Heart right ventricle (tissue), 16 donors: ENCODE measurements around the gene NR1H3. TPM values are rescaled to one million over a fixed set of nuclear protein-coding genes. Genes with fewer than 3 reads are reported as not detected.

Experiments
- ATAC-seq, 8 donors: fragments of 200-7000 bp; cut with Tn5 transposase; one replicate each; pipeline ENCODE4 v1.9.1; 2020; ENCODE audit warnings: mild to moderate bottlenecking in 8 of 8, moderate library complexity in 8 of 8, moderate number of reproducible peaks in 1 of 8
- DNase-seq, 2 donors: peaks; one replicate each; pipeline ENCODE4 v3.0.0-alpha.2; 2020
- H3K27ac ChIP-seq, 10 donors: fragments of 200-600 bp; sonication (generic) in 2 of 10; one replicate each; pipeline versions ENCODE4 v1.5.0 to v1.8.0; 2020 to 2022; ENCODE audit warnings: mild to moderate bottlenecking in 3 of 10
- H3K27me3 ChIP-seq, 7 donors: fragments of 200-600 bp; one replicate each; pipeline ENCODE4 v1.8.0; 2021 to 2022; ENCODE audit warnings: mild to moderate bottlenecking in 2 of 7
- H3K36me3 ChIP-seq, 9 donors: fragments of 200-600 bp; sonication (generic) in 1 of 9; one replicate each; pipeline versions ENCODE4 v1.5.0 to v1.8.0; 2020 to 2022; ENCODE audit warnings: mild to moderate bottlenecking in 2 of 9
- H3K4me1 ChIP-seq, 9 donors: fragments of 200-600 bp; sonication (generic) in 1 of 9; one replicate each; pipeline versions ENCODE4 v1.5.0 to v1.8.0; 2020 to 2022; ENCODE audit warnings: mild to moderate bottlenecking in 4 of 9
- H3K4me3 ChIP-seq, 10 donors: fragments of 200-600 bp; sonication (generic) in 2 of 10; one replicate each; pipeline versions ENCODE4 v1.5.0 to v1.8.0; 2020 to 2022; ENCODE audit warnings: mild to moderate bottlenecking in 7 of 10, moderate library complexity in 2 of 10
- H3K9me3 ChIP-seq, 11 donors: fragments of 200-600 bp in 10 of 11; sonication (generic) in 2 of 11; one replicate each; pipeline versions ENCODE4 v1.5.0 to v1.8.0; 2013 to 2022; ENCODE audit warnings: mild to moderate bottlenecking in 2 of 11, control low read depth in 1 of 11, moderate library complexity in 1 of 11
- WGBS, 2 donors: extraction: QIAGEN DNeasy Blood & Tissue Kit; methylation state at CpG; one replicate each; pipeline ENCODE4 v1.1.7; 2013; ENCODE audit warnings: inconsistent platforms in 1 of 2; 5-methylcytosine and 5-hydroxymethylcytosine counted together
- intact Hi-C, 10 donors: fragments of 100-400 bp; cut with DNase I; formaldehyde crosslinking; loops; one replicate each; pipeline versions ENCODE4 v1.11.1 to v1.14.2; 2022
- polyA plus RNA-seq, 2 donors: library from polyadenylated mRNA; stranded (reverse); fragments of 200-250 nt; gene quantifications; one replicate each; pipeline ENCODE4 v1.2.3, GENCODE V29; 2013
- total RNA-seq, 10 donors: library from RNA; stranded (reverse); fragmentation: NEBNext Ultra II Directional in 3 of 10; extraction: Animal tissue kit (Norgen Biotek cat#: 25700) in 3 of 10; gene quantifications; one replicate each; pipeline versions ENCODE4 v1.2.1 to v1.2.4, GENCODE V29; 2021 to 2023
- TF ChIP-seq, protein P1 (sequence below), 9 donors: fragments of 200-600 bp; sonication (generic) in 2 of 9; IDR thresholded peaks; one replicate each; pipeline versions ENCODE4 v1.5.0 to v1.8.0; 2021 to 2022; ENCODE audit warnings: antibody characterized with exemption in 9 of 9, mild to moderate bottlenecking in 5 of 9, moderate library complexity in 1 of 9
- donor health status: Arrhythmogenic right ventricular cardiomyopathy.
- donor health status: ischemic (EF 13 %, LVEDD 7.1; RV severe dilation, severe dysfunction).
- donor health status: healthy with polysubstance abuse.
- donor health status: DM: no; HTN: yes; CAD: no.
- donor health status: DM: no; HTN: no; CAD: no.
- donor health status: ischemic (EF 25% LVEDD 6.9; RV normal size, moderate dysfunction).
- donor health status: ischemic (EF 25% LVEDD 5.7; RV mildly dilated, moderate dysfunction).
- donor health status: healthy.
- donor health status: DM: yes; HTN: yes; CAD: no.
- donor health status: Ischemic cardiomyopathy.
- donor health status: ischemic (EF 35%, LVEDD 5.7; RV mildly dilated, moderate dysfunction).
- donor health status: nonischemic (EF 11% LVEDD 7.7; RV severe dilation, severe dysfunction).
- donor health status: DM: yes; HTN: yes; CAD: no.
- donor health status: PGD.
- donor health status: ischemic (EF 29% LVEDD 5.4; RV normal size, mild dysfunction).
- donor health status: nonischemic (EF 23%, LVEDD 6.1; RV moderate dilation, normal function).

The NR1H3 gene
- total and polyA plus RNA-seq, 12 donors, result 6.6 to 49.2 (median 10.0) TPM

DNA sequence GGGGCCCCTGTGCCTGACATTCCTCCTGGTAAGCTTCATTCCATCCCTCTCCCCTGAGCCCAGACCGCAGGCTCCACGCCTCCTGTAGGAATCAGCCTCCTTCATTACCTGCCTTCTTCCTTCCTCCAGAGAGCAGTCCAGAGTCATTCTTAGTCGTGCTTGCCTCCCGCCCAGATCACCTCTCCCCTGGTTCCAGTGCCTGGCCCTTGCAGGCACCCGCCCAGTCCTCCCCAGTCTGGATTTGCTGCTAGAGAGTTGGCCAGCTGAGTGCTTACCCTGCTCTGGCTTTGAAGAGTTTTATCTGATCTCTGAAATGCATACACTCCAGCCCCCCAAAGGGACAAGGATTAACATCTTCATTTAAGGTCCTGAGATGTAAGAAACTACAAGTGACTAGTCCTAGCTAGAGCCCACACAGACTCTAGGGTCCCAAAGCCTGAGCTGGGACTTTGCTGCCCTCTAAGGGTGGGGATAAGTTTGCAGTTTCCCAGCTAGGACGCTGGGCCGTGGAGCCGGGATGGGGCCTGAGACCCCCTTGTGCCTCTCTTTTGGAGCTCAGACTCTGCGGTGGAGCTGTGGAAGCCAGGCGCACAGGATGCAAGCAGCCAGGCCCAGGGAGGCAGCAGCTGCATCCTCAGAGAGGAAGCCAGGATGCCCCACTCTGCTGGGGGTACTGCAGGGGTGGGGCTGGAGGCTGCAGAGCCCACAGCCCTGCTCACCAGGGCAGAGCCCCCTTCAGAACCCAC lies 1.6 kb downstream of the NR1H3 start:
- peak overlapping the region in 6 of 10 donors; percentile 11 to 53 (median 49) for H3K4me3 ChIP-seq
- intact Hi-C loops, result loop anchor here in 7 of 10 donors (2.0 to 5.0 kb wide), 5 partner anchors 42 to 98 kb away; partner anchors contain the start of gene ARFGAP2 (in 6 of the 7)
- TF ChIP-seq, protein P1, sequence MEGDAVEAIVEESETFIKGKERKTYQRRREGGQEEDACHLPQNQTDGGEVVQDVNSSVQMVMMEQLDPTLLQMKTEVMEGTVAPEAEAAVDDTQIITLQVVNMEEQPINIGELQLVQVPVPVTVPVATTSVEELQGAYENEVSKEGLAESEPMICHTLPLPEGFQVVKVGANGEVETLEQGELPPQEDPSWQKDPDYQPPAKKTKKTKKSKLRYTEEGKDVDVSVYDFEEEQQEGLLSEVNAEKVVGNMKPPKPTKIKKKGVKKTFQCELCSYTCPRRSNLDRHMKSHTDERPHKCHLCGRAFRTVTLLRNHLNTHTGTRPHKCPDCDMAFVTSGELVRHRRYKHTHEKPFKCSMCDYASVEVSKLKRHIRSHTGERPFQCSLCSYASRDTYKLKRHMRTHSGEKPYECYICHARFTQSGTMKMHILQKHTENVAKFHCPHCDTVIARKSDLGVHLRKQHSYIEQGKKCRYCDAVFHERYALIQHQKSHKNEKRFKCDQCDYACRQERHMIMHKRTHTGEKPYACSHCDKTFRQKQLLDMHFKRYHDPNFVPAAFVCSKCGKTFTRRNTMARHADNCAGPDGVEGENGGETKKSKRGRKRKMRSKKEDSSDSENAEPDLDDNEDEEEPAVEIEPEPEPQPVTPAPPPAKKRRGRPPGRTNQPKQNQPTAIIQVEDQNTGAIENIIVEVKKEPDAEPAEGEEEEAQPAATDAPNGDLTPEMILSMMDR (IDR thresholded peaks at IDR 0.05), result peak; percentile 62 to 78 (median 73)
- no peaks in the 10 kb centered on the region for H3K9me3 ChIP-seq
- peak overlapping the region in 7 of 10 donors; percentile 19 to 88 (median 83) for H3K27ac ChIP-seq
- peaks cover 0 to 30% (median 0%) of the 10 kb centered on the region in 9 donors for H3K36me3 ChIP-seq
- H3K4me1 ChIP-seq, result peaks cover 24 to 63% (median 55%) of the 10 kb centered on the region in 9 donors
- DNase-seq, result peak in 1 of 2 donors; percentile 45
- no peaks in the 10 kb centered on the region for H3K27me3 ChIP-seq
- WGBS, 2 donors, result 33 to 40% methylated on average over 10 of the region's 10 CpGs
- peak in 6 of 8 donors; percentile 24 to 51 (median 40) for ATAC-seq

GRCh38 chr11:47260366-47260765 lies 2.6 kb downstream of the NR1H3 start:
- H3K9me3 ChIP-seq, result no peaks in the 10 kb centered on the region
- peaks cover 0 to 34% (median 0%) of the 10 kb centered on the region in 9 donors for H3K36me3 ChIP-seq
- H3K4me1 ChIP-seq, result peaks cover 17 to 58% (median 49%) of the 10 kb centered on the region in 9 donors
- peak overlapping the region in 1 of 10 donors; percentile 88 for H3K27ac ChIP-seq
- WGBS, 2 donors, result 91 to 93% methylated on average over 19 of the region's 19 CpGs
- no peak for DNase-seq
- intact Hi-C loops, result loop anchor here in 4 of 10 donors (5.0 to 10.0 kb wide), 4 partner anchors 38 to 97 kb away; partner anchors contain the start of gene ARFGAP2 (in 2 of the 4)
- no peaks in the 10 kb centered on the region for H3K27me3 ChIP-seq
- TF ChIP-seq, protein P1 (IDR thresholded peaks at IDR 0.05), result no peak
- no peak for ATAC-seq
- H3K4me3 ChIP-seq, result no peak overlapping the region

DNA sequence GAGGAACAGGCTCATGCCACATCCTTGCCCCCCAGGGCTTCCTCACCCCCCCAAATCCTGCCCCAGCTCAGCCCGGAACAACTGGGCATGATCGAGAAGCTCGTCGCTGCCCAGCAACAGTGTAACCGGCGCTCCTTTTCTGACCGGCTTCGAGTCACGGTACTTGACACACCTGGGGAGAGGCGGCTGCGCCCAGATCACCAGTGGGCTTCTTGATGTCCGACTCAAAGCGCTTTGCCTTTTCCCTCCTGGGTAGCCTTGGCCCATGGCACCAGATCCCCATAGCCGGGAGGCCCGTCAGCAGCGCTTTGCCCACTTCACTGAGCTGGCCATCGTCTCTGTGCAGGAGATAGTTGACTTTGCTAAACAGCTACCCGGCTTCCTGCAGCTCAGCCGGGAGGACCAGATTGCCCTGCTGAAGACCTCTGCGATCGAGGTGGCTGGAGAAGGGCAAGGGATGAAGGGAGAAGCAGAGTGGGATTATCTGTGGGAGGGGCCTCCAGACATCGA lies 3.5 kb downstream of the NR1H3 start:
- TF ChIP-seq, protein P1 (IDR thresholded peaks at IDR 0.05), result no peak
- intact Hi-C loops, result loop anchor here in 4 of 10 donors (5.0 to 10.0 kb wide), 4 partner anchors 39 to 96 kb away; partner anchors contain the start of gene ARFGAP2 (in 2 of the 4)
- Histone ChIP-seq H3K9me3 (no peaks in the 10 kb centered on the region), H3K4me3 (no peak overlapping the region), H3K36me3 (peaks cover 0 to 38% (median 3%) of the 10 kb centered on the region in 9 donors), H3K4me1 (peaks cover 12 to 51% (median 42%) of the 10 kb centered on the region in 9 donors), H3K27me3 (no peaks in the 10 kb centered on the region), H3K27ac (no peak overlapping the region)
- ATAC-seq (no peak), DNase-seq (no peak)
- WGBS, 2 donors, result 88 to 89% methylated on average over 22 of the region's 22 CpGs

- Histone ChIP-seq H3K36me3 (peaks cover 0 to 43% (median 6%) of the 10 kb centered on the region in 9 donors), H3K27me3 (no peaks in the 10 kb centered on the region), H3K27ac (no peak overlapping the region), H3K4me1 (peaks cover 13 to 40% (median 26%) of the 10 kb centered on the region in 9 donors), H3K4me3 (no peak overlapping the region), H3K9me3 (no peaks in the 10 kb centered on the region)
- intact Hi-C loops, result loop anchor here in 4 of 10 donors (5.0 to 10.0 kb wide), 4 partner anchors 42 to 93 kb away; partner anchors contain the start of gene ARFGAP2 (in 2 of the 4)
- no peak for ATAC-seq
- DNase-seq, result no peak
- TF ChIP-seq, protein P1 (IDR thresholded peaks at IDR 0.05), result no peak
- WGBS, 2 donors, result 91 to 98% methylated on average over 6 of the region's 6 CpGs
These were observed 6.3 kb downstream of the NR1H3 start for GRCh38 chr11:47264119-47264518.
